ENCODE results near the gene CRACDL. TPM values are rescaled to one million over a fixed set of nuclear protein-coding genes. Genes with fewer than 3 reads are reported as not detected.
A peak's percentile ranks its signal among the peaks of the same experiment; 100 is the strongest.

CRACDL gene
- total RNA-seq, 1 donor from 2014 or later = 1.1 TPM

DNA sequence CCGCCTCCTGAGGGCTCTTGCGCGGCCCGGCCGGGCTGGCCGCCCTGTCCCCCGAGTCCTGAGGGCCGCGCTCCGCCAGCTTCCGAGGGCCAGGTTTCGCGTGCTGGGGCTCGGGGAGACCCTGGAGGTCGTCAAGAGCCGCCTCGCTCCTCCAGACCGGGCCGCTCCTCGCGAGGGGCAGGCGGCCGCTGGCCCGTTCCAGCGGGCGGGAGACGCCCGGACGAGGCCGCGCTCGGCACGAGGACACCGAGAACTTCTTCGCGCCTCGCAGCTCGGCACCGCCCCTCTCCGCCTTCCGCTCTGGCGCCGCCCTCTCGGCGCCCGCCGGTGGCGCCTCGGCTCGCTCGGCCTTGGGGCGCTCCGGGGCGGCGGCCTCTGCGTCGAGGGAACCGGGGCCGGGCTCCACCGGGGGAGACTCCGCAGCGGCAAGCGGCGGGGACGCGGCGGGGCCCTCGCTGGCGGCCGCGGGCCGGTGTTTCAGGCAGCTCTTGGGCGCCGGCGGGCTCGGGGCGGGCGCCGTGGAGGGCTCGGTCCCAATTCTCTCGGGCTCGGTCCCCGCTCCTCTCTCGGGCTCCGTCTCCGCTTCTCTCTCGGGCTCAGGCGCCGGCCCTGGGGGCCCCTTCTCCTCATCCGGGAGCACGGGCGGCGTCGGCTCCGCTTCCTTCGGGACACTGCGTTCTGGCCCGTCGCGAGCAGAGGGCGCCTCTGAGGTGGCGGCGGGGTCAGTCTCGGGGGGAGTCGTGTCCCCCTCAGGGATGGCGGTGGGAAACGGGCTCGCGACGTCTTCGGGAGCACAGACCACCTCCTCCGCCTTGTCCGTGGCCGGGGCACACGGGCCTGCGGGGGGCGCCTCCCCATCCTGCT, 113.5 kb downstream of the CRACDL start:
- DNase-seq = no peak

DNA sequence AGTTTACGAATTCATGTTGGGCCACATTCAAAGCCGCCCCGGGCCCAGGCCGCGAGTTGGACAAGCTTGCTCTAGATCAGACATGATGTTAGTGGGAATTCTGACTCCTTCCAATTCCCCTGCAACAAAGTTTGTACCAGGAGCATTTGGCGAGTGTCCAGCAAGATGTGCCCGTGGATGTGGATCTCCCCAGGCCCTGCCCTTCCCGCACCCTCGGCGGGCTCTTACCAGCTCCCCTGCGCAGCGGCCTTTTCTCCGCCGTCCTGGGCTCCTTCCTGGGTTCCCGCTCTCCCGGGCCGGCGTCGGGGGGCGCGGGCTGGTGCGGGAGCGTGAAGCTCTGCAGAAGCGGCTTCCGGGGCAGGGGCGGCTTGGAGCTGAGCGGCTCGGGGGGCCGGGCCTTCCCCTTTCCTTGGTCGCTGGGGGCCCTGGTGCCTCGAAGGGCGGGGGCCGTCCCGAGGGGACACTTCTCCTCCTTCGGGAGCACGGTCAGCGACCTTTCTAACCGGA, 114.3 kb downstream of the CRACDL start:
- DNase-seq = no peak

DNA sequence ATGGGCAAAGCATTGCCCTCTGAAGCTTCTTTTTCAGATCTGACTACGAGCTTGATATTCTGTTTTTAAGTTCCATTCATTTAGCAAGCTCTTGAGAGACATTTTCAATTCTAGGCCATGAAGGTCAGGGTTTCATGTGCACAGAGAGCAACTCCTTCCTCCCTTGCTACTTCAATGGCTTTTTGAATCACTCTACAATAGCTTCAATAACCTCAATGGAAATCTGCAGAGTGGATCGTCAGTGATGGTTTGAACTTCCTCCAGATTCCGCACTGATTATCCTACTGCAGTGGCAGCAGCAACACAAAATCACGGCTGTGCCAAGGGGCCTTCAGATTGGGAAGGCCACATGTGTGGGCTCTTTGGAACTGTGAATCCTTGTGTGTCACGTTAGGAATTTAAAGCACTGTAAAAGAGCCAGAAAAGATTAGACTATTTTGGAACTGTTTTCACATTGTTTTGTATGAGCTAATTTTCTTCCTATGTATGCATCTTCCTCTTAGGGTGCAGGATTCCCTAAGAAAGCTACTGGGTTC, 116.7 kb downstream of the CRACDL start:
- peak; percentile 30 for DNase-seq

DNA sequence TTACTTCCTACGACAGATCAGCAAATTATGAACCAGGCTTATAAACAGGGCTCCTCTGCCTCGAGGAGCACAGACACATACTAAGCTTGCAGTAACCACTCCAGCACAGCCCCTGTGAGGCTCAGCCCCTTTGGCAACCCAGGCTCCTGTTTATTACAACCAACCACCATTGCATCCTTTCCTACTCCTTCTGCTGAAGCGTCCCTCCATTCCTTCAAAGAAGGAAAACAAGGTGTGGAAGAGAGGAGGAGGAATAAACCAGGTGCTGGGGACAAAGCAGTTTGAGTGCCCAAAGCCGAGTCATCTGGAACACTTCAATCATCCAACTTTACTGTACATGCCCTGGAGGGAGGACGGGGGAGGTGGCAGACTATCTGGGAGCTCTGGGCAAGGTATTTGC, 117.9 kb downstream of the CRACDL start:
- DNase-seq = no peak

DNA sequence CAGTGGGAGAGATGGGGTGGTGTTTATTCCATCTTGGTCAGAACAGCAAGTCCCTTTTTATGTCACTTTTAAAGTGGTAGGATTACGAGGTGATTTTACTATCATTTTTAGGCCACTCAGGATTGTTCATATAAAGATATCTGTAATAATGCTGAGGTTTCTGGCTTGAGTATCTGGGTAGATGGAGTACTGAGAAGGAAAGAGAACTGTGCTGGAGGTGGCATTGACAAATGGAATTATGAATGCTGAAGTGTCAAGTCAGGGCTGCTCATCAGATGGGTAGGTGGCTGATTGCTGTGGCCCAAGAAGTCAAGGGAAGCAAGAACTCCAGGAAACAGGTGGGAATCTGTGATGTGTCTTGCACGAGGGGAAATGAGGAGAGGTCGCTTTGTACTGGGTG, 119.7 kb downstream of the CRACDL start:
- no peak for DNase-seq

DNA sequence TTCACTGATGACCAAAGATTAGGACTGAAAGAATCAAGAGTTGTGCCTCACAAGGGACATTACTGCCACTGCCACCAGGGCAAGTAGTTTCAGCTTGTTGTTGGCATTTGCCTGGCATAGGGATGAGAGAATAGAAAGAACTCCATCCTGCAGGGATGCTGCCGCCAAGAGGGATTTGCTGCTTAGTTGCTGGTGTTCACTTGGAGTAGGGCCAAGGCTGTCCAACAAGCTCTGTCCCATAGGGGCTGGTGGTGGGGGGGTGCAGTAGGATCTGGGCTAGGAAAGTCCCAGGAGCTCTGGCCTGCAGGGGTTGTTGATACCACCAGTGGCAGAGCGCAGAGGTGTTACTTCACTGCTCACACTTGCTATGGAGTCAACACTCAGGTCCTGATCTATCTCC, 120.2 kb downstream of the CRACDL start:
- DNase-seq = no peak

DNA sequence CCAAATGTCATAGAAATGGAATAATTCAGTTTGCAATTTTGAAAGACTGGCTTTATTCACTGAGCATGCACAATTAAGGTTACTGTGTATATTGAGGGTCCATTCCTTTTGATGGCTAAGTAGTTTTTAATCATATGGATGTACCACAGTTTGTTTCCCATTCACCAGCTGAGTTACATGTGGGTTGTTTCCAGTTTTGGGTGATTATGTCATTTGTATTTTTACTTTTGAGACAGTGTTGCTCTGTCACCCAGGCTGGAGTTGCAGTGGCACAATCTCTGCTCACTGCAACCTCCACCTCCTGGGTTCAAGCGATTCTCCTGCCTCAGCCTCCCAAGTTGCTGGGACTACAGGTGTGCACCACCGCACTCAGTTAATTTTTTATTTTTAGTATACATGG, 124.3 kb downstream of the CRACDL start:
- DNase-seq = no peak

DNA sequence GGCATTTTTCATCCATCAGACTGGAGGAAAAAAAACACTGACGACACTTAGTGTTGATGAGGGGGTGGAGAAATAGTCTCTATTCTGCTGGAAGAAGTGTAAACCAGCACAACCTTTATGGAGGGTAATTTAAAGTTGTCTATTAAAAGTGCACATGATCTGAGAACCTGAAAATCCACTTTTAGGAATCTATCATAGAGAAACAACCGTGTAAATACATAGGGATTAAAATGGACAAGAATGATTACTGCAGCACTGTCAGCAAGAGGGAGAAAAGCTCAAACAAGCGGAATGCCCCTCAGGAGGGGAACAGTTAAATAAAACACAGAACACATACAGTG, 125.5 kb downstream of the CRACDL start:
- DNase-seq = no peak

DNA sequence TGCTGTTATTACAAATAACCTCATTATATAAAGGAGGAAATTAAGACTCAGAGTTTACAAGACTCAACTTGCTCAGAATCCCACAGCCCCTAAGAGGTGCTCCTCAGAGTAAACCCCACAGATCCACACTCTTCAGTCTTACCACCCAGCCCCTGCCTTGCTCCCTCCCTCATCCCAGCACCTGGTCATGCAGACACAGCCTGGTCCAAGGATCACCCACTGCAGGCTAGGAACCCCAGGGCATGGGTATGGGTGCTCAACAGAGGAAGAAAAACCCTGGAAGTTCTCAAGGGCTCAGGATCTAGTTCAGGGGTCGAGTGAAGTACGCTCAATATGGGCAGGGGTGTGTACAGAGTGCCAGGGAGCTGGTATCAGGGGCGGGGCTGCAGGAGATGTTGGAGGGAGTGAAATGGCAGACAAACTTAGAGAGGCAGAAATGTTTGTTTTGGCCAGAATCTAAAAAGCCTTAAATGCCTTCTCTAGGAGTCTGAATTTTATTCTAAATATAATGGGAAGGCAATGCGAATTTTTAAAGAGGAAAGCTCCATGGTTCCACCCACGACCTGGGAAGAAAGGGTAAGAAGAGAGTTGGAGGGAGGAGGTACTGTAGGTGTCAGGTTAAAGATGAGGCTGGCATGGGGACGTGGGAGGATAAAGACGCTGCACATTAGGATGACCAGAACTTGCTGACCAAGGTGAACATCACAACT, 126.0 kb downstream of the CRACDL start:
- no peak for DNase-seq

DNA sequence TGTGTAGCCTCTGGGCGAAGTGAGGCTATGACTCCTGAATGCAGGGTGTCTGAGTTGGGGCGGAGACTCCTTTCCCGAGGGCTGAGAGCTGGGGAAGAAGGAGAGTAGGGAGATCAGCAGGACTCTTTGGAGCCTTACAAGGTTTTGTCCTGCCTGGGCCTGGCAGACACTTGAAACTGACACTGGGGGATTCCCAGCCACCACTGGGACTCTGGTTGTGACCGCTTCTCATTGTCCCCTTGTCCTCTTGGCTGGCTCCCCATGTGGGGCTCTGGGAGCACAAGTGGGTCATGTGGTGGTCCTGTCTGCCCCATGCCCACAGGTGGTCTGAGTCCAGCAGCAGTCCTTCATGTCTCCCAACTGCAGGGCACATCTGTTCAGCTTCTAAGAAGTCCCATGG, 126.9 kb downstream of the CRACDL start:
- DNase-seq = no peak

DNA sequence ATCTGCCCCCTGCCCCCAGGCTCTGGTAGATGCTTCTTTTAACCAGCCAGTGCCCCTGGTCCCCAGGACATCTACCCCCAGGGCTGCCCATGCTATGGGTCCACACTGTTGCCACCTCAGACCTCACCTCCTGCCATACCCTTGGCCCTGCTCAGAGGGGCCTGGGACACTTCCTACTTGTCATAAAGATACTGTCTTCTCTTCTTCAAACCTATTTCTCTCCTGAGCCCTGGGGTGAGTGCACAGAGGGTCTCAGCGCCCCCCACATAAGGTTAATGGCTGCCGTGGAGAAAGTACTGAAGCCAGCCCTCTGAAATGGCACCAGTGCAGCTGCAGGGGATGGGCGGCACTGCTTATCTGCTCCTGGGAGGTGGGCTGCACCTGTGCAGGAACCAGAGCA, 127.5 kb downstream of the CRACDL start:
- no peak for DNase-seq

DNA sequence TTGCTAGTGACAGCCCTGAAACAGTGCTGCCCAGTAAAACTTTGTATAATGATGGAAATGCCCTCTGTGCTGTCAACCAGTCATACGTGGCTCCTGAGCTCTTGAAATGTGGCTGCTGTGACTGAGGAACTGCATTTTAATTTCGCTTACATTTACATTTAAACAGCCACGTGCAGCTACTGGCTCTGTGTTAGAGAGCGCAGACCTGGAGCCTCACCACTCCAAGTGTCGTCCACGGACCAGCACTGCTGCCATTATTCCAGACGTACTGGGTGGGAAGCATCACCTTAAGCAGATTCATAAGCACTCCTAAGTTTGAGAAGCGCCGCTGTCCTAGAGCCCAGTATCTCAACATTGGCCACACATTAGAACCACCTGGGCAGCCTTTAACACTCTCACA, 128.1 kb downstream of the CRACDL start:
- no peak for DNase-seq

DNA sequence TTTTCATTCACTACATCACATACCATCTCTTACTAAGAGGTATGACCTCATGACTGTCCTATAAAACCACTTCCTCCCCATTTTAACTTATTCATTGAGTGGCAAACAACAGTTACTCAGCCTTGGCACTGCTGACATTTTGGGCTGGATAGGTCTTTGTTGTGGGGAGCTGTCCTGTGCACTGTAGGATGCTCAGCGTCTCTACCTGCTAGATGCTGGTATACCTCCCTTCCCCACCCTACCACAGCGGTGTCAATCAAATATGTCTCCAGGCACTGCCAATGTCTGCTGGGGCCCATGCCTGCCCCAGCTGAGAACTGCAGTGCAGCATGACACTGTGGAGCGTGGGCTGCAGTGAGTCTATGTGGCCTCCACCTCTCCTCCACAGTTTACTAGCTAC, 128.8 kb downstream of the CRACDL start:
- DNase-seq = no peak

DNA sequence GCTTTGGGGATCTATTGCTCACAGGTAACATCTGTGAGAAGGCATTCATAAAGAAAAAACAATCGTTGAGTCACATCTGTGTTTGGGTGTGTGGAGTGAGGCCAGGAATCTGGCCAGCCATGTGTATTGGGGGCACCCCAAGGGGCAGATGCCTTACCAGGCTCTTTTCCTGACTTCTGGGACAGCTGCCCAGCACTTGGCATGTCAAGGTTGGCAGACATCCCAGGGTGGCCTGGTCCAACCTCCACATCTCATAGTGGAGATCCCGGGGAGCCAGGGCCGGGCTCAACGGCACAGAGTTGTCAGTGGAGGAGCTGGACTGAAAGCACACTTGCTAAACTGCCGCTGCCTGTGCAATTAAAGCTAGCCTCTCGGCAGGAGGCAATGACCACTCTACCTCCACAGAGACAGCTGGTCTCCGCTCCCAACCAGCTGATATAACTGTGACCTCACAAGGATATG, 129.8 kb downstream of the CRACDL start:
- DNase-seq = no peak

DNA sequence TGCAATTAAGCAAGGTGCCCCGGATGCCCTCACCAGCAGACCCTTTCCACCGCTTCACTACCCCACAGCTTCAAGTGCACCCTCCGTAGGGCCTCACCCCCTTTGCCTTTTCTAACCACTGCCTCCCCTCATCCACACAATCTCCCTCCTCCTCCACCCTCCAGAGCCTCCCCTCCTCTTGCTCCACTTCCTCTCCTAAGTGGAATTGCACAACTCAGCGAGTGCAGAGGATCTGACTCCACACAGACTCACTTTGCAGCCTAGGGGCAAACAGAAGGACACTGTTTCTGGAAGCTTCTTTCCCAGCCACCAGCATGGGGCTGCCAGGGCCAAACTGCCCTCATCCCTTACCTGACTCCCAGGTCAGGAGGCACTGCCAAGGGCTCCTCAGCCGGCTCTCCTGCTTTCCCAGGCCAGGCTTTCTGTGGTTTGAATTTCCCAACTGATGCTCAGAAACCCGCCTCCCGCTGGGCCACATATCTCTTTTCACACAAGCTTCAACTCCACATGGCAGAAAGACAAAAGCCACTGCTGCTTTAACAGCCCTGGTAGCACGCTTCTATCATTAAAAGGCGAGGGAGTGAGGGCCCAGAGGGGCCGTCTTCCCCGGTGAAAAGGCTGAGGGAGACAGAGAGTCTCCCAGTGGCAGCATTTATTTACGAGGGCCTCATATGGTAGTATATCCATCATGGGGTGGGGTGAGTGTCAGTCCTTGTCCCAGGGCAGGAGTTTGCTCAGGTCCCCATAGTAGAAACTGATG, 130.4 kb downstream of the CRACDL start:
- no peak for DNase-seq

DNA sequence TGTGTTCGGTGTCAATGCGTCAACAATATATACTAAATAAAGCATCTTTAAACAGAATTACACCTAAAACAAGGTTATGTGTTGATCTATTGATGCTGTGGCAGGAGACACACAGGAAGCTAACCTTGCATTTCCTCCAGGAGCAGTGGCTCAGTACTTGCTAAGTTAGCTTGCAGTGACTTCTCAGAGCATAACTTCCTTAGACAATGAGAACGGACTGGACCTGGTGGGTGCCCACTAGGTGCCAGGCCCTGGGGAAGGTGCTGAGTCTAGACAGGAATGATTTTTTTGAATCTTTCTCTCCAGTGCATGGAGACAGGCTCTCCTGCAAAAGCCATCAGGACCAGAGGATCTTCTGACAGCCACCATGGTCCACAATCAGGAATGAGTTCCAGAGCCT, 131.3 kb downstream of the CRACDL start:
- DNase-seq = no peak

DNA sequence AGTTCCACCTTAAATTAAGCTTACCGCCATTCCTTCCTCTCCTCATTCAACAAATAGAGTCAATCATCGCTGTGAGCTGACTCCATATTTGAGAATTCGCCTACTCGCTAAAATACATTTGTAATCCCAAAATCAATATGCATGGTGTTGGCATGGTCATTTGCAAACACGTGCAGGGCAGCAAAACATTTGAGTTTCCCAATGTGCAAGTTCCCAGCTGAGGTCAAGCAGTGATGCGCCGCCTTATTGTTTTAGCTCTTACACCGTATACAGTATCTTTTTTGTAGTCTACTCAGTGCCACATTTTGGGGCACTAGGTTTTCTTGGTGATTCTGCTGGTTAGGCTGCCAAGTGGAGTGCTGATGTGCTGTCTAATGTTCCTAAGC, 131.8 kb downstream of the CRACDL start:
- DNase-seq = no peak

DNA sequence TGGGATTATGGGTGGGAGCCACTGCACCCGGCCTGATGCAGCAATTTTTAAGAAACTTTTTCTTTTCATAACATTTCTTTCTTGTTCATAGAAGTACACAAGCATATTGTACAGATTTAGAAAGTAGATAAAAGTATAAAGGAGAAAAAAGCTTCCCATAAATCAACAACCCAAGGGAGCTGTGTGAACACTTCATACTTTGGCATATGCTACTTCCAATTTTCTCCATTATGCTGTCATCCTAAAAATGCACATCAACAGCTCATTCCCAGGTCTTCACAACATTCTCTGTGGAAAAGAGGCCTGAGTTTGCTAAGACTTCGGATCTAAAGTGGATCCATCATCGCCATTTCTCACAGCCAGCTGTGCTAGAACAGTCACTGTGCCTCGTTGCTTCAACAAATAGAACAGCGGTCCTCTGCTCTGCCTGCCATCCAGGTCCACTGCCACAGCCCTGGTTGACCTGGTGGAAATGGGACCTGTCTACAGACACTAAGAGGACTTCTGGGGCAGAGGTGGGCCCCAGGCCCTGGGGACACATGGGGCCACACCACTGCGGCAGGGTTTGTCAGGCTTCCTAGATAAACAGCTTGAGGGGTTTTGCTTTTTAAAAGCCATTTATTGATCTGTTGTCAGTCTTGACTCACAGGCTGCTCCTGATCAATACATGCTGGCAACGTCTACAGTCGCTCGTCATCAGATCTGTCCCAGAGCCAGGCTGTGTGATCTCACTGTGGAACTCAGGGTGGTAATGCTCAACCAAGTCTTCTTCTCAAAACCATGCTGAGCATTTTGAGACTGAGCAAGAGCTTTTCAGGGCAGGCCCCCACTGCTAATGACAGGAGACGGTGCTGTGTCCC, 132.4 kb downstream of the CRACDL start:
- DNase-seq = peak; percentile 68

DNA sequence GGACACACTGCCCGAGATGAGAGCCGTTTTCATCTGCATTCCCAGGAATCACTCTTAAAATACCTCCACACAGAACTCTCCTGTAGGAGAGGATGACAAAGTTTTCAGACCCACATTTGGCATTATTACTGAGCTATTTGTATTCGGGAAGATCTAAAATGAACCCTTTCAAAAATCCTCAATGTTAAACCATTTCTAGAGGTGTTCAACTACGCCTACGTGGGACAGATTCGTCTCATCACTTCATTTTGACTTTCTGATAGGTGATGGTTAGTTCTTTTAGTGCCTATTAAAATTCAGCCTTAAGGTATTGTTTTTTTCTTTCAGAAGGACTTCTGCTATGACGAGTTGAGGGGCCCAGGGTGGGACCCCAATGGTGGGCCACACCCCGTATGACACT, 133.7 kb downstream of the CRACDL start:
- DNase-seq = no peak

DNA sequence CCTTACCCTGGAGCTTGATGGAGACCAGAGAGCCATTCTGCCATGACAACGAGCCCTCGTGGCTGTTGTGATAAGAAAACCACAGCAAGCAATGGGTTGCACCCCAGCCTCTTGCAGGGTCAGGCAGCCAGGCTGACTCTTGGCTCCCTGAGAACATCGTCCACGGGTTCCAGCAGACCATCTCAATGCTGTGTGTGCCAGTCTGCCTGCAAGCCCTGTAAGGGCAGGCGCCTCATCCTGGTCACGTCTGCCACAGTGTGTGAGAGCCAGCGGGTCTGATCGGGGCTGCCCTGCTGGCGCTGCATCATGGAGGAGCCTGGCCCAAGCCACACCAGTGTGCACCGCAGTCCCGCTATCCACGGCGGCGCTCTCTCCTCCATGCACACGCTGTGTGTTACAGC, 134.1 kb downstream of the CRACDL start:
- no peak for DNase-seq

DNA sequence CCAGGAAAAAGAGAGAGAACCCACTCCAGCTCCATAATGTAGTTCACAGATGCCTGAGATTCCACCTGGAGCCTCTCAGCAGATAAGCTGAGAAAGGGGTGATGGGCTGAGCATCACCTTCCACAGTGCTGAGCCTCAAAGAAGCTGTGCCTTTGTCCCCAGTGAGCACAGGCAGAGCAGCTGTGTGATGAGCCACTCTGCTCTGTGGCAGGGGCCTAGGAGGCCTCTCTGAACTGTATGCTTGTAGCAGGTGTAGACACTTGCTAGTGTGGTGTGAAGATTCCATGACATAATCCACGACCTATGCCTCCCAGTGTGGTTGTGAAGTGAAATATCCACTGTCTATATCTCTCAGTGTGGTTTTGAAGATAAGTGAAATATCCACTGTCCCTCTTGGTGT, 134.7 kb downstream of the CRACDL start:
- no peak for DNase-seq
